KOPT-K1 (cell line): ENCODE measurements around the gene GALM.
"Not testable (repeated sequence)": the region's sequence is repeated elsewhere in the genome, so short reads cannot be mapped to it uniquely, and the experiment has no call there.

Source experiments
- H3K27ac ChIP-seq: fragments of 200-600 bp; sonication (generic); 2 replicates; pipeline ENCODE4 v1.5.1; 2016; ENCODE audit warnings: antibody characterized with exemption, mild to moderate bottlenecking, low read depth, low read length; ENCODE audit not compliant: poor library complexity, severe bottlenecking
- H3K36me3 ChIP-seq: fragments of 200-600 bp; sonication (generic); 2 replicates; pipeline ENCODE4 v1.5.1; 2017; ENCODE audit warnings: antibody characterized with exemption, mild to moderate bottlenecking, low read length, moderate library complexity; ENCODE audit not compliant: insufficient read depth
- H3K9me3 ChIP-seq: fragments of 200-600 bp; sonication (generic); 2 replicates; pipeline ENCODE4 v1.5.1; 2017; ENCODE audit warnings: antibody characterized with exemption, low read length, mild to moderate bottlenecking; ENCODE audit not compliant: insufficient read depth, poor library complexity, severe bottlenecking

Gene GALM

GRCh38 chr2:38658613-38659012 is 7.3 kb upstream of the GALM start:
- H3K27ac ChIP-seq, result no peak overlapping the region
- H3K36me3 ChIP-seq, result no peaks in the 10 kb centered on the region
- no peaks in the 10 kb centered on the region for H3K9me3 ChIP-seq

GRCh38 chr2:38659115-38659514 is 6.8 kb upstream of the GALM start:
- no peaks in the 10 kb centered on the region for H3K9me3 ChIP-seq
- no peak overlapping the region for H3K27ac ChIP-seq
- no peaks in the 10 kb centered on the region for H3K36me3 ChIP-seq

- H3K36me3 ChIP-seq, result no peaks in the 10 kb centered on the region
- no peaks in the 10 kb centered on the region for H3K9me3 ChIP-seq
Observed at GRCh38 chr2:38660282-38660681, 5.6 kb upstream of the GALM start.

GRCh38 chr2:38661306-38661705 is 4.6 kb upstream of the GALM start:
- no peaks in the 10 kb centered on the region for H3K9me3 ChIP-seq
- no peaks in the 10 kb centered on the region for H3K36me3 ChIP-seq
- no peak overlapping the region for H3K27ac ChIP-seq

More at GRCh38 chr2:38660282-38660681, 5.6 kb upstream of the GALM start:
- no peak overlapping the region for H3K27ac ChIP-seq

GRCh38 chr2:38666556-38666910 is 619 bp downstream of the GALM start:
- no peaks in the 10 kb centered on the region for H3K36me3 ChIP-seq
- H3K9me3 ChIP-seq, result no peaks in the 10 kb centered on the region
- peak overlapping the region; percentile 74 for H3K27ac ChIP-seq

- no peak overlapping the region for H3K27ac ChIP-seq
- H3K9me3 ChIP-seq, result no peaks in the 10 kb centered on the region
- H3K36me3 ChIP-seq, result no peaks in the 10 kb centered on the region
Observed at GRCh38 chr2:38668092-38668491, 2.2 kb downstream of the GALM start.

- Histone ChIP-seq H3K27ac (no peak overlapping the region), H3K36me3 (no peaks in the 10 kb centered on the region), H3K9me3 (no peaks in the 10 kb centered on the region)
Observed at GRCh38 chr2:38668779-38669479, 3.0 kb downstream of the GALM start.

GRCh38 chr2:38671303-38671702 is 5.4 kb downstream of the GALM start:
- no peaks in the 10 kb centered on the region for H3K9me3 ChIP-seq
- H3K36me3 ChIP-seq, result peaks cover 6% of the 10 kb centered on the region; the same call in 1 of the 2 replicates
- H3K27ac ChIP-seq, result no peak overlapping the region

- peaks cover 8% of the 10 kb centered on the region; the same call in 1 of the 2 replicates for H3K36me3 ChIP-seq
- H3K27ac ChIP-seq, result no peak overlapping the region
- no peaks in the 10 kb centered on the region for H3K9me3 ChIP-seq
Observed at GRCh38 chr2:38671946-38672345, 6.0 kb downstream of the GALM start.

- Histone ChIP-seq H3K9me3 (no peaks in the 10 kb centered on the region), H3K36me3 (peaks cover 16% of the 10 kb centered on the region; the same call in 1 of the 2 replicates), H3K27ac (no peak overlapping the region)
Observed at GRCh38 chr2:38672445-38673391, 6.8 kb downstream of the GALM start.

- peak overlapping the region; percentile 51 for H3K27ac ChIP-seq
- no peaks in the 10 kb centered on the region for H3K9me3 ChIP-seq
- H3K36me3 ChIP-seq, result peaks cover 42% of the 10 kb centered on the region; the same call in 1 of the 2 replicates
Observed at GRCh38 chr2:38676681-38677080, 10.8 kb downstream of the GALM start.

- H3K9me3 ChIP-seq, H3K27ac ChIP-seq: not testable (repeated sequence)
- peaks cover 42% of the 10 kb centered on the region; the same call in 1 of the 2 replicates for H3K36me3 ChIP-seq
Observed at GRCh38 chr2:38680868-38681267, 15.0 kb downstream of the GALM start.

- H3K36me3 ChIP-seq, result peaks cover 38% of the 10 kb centered on the region; the same call in 1 of the 2 replicates
- no peaks in the 10 kb centered on the region for H3K9me3 ChIP-seq
- H3K27ac ChIP-seq, result peak overlapping the region; percentile 53
Observed at GRCh38 chr2:38682008-38682575, 16.2 kb downstream of the GALM start.

- not testable (repeated sequence) for H3K9me3 ChIP-seq
- H3K27ac ChIP-seq, result peak overlapping the region; percentile 53
- peaks cover 33% of the 10 kb centered on the region; the same call in 1 of the 2 replicates for H3K36me3 ChIP-seq
Observed at GRCh38 chr2:38682620-38683019, 16.7 kb downstream of the GALM start.

- Histone ChIP-seq H3K36me3 (peaks cover 26% of the 10 kb centered on the region; the same call in 1 of the 2 replicates), H3K27ac (no peak overlapping the region), H3K9me3 (no peaks in the 10 kb centered on the region)
Observed at GRCh38 chr2:38683766-38684165, 17.9 kb downstream of the GALM start.
